ENCODE results near the gene COL6A3. TPM values are rescaled to one million over a fixed set of nuclear protein-coding genes. Genes with fewer than 3 reads are reported as not detected.

Gene COL6A3
- polyA plus RNA-seq, 1 donor (not counting 4 experiments of a cell fraction or from before 2014, with no cell fraction given) = not detected

DNA sequence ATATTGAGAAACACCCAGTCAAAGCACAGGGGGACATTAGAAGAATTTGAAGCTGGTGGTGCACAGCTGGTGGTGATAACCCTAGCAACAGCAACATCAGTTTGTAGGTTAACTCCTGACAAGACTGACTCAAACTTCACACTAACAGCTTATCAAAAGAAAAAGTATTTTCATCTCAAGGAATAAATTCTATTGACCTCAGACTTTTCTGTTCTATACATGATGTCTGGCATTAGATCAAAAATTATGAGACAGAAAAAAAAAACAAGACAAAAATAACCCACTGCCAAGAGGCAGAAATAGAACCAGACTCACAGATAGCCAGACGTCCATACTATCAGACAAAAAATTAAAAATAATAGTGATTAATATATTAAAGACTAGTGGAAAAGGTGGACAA lies 126.1 kb downstream of the COL6A3 start:
- FAIRE-seq (no peak), DNase-seq (ENCODE audit: low read depth, low spot score) (no peak)
- Histone ChIP-seq H2AFZ (ENCODE audit: control insufficient read depth, low read length) (no peak overlapping the region), H3K4me3 (ENCODE audit: control insufficient read depth in 2 of 3, extremely low read depth in 1 of 3, insufficient read depth in 2 of 3, low read depth in 1 of 3, low read length in 3 of 3) (no peak overlapping the region), H3K9me1 (ENCODE audit: control insufficient read depth, extremely low read depth, insufficient read depth, low read length) (no peaks in the 10 kb centered on the region), H3K9ac (ENCODE audit: control insufficient read depth, extremely low read depth, insufficient read depth, low read length) (no peak overlapping the region), H4K20me1 (ENCODE audit: control insufficient read depth, extremely low read depth, insufficient read depth, low read length) (no peaks in the 10 kb centered on the region), H3K9me3 (ENCODE audit: control insufficient read depth, low read depth, low read length) (no peaks in the 10 kb centered on the region), H3K27ac (ENCODE audit: control insufficient read depth, insufficient read depth, low read length) (no peak overlapping the region), H3K36me3 (ENCODE audit: control insufficient read depth in 2 of 2, extremely low read depth in 1 of 2, insufficient read depth in 2 of 2, low read length in 2 of 2) (no peaks in the 10 kb centered on the region), H3K4me2 (ENCODE audit: control insufficient read depth, extremely low read depth, insufficient read depth, low read depth, low read length) (no peak overlapping the region), H3K79me2 (ENCODE audit: control insufficient read depth, insufficient read depth, low read length) (no peaks in the 10 kb centered on the region), H3K27me3 (ENCODE audit: control insufficient read depth, extremely low read depth, insufficient read depth, low read length) (peaks cover 2% of the 10 kb centered on the region), H3K4me1 (ENCODE audit: control insufficient read depth, extremely low read depth, insufficient read depth, low read length) (peaks cover 16% of the 10 kb centered on the region)
- dilution Hi-C loops (cut with MboI; ENCODE audit: extremely low pct_ligation_motif_present, low sequenced_read_pairs) = no loop called here
- TF ChIP-seq, protein P1, sequence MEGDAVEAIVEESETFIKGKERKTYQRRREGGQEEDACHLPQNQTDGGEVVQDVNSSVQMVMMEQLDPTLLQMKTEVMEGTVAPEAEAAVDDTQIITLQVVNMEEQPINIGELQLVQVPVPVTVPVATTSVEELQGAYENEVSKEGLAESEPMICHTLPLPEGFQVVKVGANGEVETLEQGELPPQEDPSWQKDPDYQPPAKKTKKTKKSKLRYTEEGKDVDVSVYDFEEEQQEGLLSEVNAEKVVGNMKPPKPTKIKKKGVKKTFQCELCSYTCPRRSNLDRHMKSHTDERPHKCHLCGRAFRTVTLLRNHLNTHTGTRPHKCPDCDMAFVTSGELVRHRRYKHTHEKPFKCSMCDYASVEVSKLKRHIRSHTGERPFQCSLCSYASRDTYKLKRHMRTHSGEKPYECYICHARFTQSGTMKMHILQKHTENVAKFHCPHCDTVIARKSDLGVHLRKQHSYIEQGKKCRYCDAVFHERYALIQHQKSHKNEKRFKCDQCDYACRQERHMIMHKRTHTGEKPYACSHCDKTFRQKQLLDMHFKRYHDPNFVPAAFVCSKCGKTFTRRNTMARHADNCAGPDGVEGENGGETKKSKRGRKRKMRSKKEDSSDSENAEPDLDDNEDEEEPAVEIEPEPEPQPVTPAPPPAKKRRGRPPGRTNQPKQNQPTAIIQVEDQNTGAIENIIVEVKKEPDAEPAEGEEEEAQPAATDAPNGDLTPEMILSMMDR (optimal IDR thresholded peaks at IDR 0.05 in 1 of 3, IDR thresholded peaks at IDR 0.05 in 1 of 3, conservative IDR thresholded peaks at IDR 0.05 in 1 of 3; ENCODE audit: extremely low read depth in 1 of 3, insufficient read depth in 2 of 3, low read length in 3 of 3) = no peak

DNA sequence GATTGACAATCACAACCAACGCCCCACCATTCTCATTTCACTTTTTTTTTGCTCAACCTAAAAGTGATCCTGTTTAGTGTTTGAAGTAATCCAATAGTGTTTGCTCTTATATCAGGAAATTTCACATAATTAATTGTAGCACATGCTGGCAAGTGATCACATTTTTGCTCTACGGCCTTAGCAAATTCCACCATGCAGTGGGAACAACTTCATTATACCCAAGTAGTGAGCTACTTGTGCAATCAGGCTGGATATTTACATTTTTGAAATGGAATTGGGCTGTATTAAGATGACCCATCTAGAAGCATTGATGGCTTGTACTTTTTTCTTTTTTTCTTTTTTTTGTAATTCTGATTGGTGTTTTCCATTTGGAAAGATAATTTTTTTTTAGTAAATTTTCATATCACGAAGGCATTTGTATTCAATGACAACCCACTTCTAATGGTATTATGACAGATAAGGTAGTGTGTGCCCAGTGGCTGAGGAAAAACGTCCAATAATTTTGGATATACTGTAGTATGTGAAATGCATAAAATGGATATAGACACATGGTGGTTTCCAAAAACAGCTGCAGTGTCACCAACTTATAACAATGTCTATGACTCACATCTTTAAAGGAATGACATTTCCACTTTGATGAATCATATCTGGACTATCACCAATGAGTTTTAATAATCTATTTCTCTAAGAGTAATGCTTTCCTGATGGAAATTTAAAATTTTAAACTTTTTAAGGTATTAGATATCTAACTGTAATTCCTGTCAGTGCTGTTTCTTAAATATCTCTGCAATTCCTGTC lies 130.6 kb downstream of the COL6A3 start:
- H3K9me1 ChIP-seq (ENCODE audit: control insufficient read depth, extremely low read depth, insufficient read depth, low read length) = no peaks in the 10 kb centered on the region
- no peak overlapping the region for H3K9ac ChIP-seq (ENCODE audit: control insufficient read depth, extremely low read depth, insufficient read depth, low read length)
- H3K4me2 ChIP-seq (ENCODE audit: control insufficient read depth, extremely low read depth, insufficient read depth, low read depth, low read length) = no peak overlapping the region
- dilution Hi-C loops (cut with MboI; ENCODE audit: extremely low pct_ligation_motif_present, low sequenced_read_pairs) = no loop called here
- no peak overlapping the region for H3K4me3 ChIP-seq (ENCODE audit: control insufficient read depth in 2 of 3, extremely low read depth in 1 of 3, insufficient read depth in 2 of 3, low read depth in 1 of 3, low read length in 3 of 3)
- no peaks in the 10 kb centered on the region for H3K4me1 ChIP-seq (ENCODE audit: control insufficient read depth, extremely low read depth, insufficient read depth, low read length)
- H3K27me3 ChIP-seq (ENCODE audit: control insufficient read depth, extremely low read depth, insufficient read depth, low read length) = peaks cover 8% of the 10 kb centered on the region
- FAIRE-seq (no peak), DNase-seq (ENCODE audit: low read depth, low spot score) (no peak)
- H4K20me1 ChIP-seq (ENCODE audit: control insufficient read depth, extremely low read depth, insufficient read depth, low read length) = no peaks in the 10 kb centered on the region
- H3K27ac ChIP-seq (ENCODE audit: control insufficient read depth, insufficient read depth, low read length) = no peak overlapping the region
- no peaks in the 10 kb centered on the region for H3K9me3 ChIP-seq (ENCODE audit: control insufficient read depth, low read depth, low read length)
- H3K79me2 ChIP-seq (ENCODE audit: control insufficient read depth, insufficient read depth, low read length) = no peaks in the 10 kb centered on the region
- no peak overlapping the region for H2AFZ ChIP-seq (ENCODE audit: control insufficient read depth, low read length)
- no peak for TF ChIP-seq EZH2 (IDR thresholded peaks at IDR 0.05; ENCODE audit: low read length)
- TF ChIP-seq, protein P1 (optimal IDR thresholded peaks at IDR 0.05 in 1 of 3, IDR thresholded peaks at IDR 0.05 in 1 of 3, conservative IDR thresholded peaks at IDR 0.05 in 1 of 3; ENCODE audit: extremely low read depth in 1 of 3, insufficient read depth in 2 of 3, low read length in 3 of 3) = no peak
- no peaks in the 10 kb centered on the region for H3K36me3 ChIP-seq (ENCODE audit: control insufficient read depth in 2 of 2, extremely low read depth in 1 of 2, insufficient read depth in 2 of 2, low read length in 2 of 2)
